Measurements from ENCODE around the gene VAPA. TPM values are rescaled to one million over a fixed set of nuclear protein-coding genes. Genes with fewer than 3 reads are reported as not detected.
"Not testable (repeated sequence)": the region's sequence is repeated elsewhere in the genome, so short reads cannot be mapped to it uniquely, and the experiment has no call there.

Gene VAPA
- total RNA-seq, 1 donor from 2014 or later: 139 TPM

DNA sequence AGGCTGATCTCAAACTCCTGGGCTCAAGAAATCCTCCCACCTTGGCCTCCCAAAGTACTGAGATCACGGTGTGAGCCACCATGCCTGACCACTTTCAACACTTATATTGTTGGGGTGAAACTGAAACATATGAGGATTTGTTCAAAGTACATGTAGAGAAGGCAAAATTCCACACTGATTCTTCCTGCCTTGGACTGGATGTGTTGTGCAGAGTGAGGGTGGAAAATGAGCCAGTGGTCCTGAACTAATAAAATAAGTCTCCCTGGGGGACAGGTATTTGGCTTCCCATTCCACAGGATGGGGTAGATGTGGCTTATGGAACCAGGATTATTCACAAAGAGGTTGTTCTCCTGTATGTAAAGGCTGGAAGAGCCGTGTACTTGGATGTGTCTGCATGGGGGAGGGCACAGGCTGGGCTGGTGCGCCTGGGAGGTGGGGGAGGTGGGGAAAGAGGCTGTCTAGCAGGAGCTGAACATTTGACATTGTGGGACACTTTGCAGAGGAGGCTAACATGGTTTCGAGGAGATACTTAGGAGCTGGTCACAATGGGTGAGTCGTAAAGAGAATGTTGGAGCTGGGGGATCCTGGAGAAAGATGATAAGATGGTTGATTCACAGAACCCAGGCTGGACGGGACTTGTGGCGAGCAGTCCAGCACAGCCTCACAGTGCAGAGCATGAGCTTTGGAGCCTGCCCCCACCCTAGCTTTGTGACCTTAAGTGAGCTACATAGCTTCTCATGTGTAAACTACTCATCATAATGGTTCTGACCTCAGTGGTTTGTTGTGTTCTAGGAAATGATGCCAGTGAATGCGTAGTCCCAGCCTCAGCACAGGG, 28.4 kb upstream of the VAPA start, which contains the start of gene TXNDC2:
Gene TXNDC2 (plus strand): TSS at position 804 of the 835 bp plus-strand sequence. CDS start 708 bp downstream, outside the sequence.
- intact Hi-C loops (cut with micrococcal nuclease): no loop called here

DNA sequence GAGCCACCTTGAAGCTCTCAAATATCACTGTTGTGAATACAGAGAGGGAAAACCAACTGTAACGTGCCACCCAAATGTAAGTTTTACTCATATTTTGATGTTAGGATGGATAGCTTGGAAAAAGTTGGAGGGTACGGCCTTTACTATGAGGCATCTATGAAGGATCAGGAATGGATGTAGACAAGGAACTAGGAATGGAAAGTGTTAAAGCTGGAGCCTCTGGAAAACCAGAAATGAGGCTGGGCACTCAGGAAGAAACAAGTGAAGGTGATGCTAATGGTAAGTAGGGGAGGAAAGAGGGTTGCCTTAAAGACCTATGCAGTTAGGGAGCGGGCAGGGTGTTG, 27.8 kb upstream of the VAPA start:
- intact Hi-C loops (cut with micrococcal nuclease): no loop called here

DNA sequence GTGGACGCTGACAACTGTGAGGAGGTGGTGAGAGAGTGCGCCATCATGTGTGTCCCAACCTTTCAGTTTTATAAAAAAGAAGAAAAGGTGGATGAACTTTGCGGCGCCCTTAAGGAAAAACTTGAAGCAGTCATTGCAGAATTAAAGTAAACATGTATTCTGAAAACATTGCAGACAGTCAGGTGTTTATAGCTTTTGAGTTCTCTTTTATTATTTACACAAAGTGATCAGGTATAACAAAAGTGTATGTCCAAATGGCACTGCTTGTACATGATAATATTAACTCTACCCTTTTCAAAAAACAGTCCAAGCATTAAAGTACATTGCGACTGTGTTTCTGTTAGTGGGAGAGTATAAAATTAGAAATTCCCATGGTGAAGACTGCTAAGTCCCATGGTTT, 25.8 kb upstream of the VAPA start:
- intact Hi-C loops (cut with micrococcal nuclease): no loop called here

DNA sequence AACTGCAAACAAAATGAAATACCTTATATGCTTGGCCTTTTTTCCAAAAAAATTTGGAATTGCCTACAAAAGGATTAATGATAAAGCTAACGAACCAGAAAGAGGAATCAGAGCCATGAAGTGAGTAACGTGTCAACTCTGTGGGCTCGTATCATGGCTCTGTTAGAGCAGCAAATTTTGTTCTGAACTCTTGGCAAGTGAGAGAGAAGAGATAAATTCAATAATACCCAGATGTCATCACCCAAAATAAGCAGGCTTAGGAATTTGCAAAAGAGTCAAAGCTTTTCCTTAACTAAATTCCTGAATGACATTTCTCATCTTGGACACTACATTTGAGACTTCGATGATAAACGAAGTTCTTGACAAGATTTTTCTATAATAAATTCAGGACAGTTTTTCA, 23.6 kb upstream of the VAPA start:
- intact Hi-C loops (cut with micrococcal nuclease): no loop called here

DNA sequence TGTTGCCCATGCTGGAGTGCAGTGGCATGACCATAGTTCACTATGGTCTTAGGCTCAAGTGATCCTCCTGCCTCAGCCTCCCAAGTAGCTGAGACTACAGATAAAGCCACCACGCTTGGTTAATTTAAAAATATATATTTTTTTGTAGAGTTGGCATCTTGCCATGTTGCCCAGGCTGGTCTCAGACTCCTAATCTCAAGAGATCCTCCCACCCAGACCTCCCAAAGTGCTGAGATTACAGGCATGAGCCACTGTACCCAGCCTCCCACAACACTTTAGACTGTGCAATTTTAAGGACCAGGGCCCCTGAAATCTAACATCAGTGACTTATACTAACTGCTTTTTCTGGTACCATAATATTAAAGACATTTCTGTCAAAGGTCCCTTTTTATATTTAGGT, 22.9 kb upstream of the VAPA start:
- intact Hi-C loops (cut with micrococcal nuclease): no loop called here

DNA sequence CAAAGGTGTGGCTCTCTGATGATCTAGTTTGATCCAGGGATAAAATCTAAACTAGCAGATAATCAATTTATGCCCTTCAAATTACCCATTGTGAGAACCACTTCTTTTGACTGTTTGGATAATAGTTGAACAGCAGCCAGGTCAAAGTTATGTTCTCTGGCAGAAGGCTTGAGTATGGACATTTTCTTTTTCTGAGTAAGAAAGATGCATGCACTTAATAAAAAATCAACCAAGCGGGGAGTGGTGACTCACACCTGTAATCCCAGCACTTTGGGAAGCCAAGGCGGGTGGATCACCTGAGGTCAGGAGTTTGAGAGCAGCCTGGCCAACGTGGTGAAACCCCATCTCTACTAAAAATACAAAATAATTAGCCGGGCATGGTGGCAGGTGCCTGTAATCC, 22.3 kb upstream of the VAPA start:
- intact Hi-C loops (cut with micrococcal nuclease): not testable (repeated sequence)

DNA sequence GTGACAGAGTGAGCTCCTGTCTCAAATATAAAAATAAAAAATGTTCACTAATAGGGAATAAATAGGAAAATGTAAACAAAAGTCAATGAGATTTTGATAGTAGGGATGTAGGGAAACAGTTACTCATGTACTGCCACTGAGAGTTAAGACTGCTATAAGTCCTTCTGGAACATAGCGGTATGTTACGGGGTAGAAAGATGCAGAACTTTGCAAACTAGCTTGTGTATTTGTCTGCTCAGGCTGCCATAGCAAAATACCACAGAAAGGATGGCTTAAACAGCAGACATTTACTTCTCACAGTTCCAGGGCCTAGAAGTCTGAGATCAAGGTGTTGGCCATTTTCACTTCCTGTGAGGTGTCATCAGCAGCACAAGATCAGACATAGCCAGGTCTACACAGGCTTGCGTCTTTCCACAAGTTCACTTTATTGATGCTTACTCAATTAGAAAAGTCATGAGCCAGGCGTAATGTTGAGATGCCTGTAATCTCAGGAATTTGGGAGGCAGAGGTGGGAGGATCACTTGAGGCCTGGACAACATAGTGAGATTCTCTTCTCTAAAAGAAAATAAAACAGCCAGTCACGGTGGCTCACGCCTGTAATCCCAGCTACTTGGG, 19.3 kb upstream of the VAPA start:
- intact Hi-C loops (cut with micrococcal nuclease): no loop called here

DNA sequence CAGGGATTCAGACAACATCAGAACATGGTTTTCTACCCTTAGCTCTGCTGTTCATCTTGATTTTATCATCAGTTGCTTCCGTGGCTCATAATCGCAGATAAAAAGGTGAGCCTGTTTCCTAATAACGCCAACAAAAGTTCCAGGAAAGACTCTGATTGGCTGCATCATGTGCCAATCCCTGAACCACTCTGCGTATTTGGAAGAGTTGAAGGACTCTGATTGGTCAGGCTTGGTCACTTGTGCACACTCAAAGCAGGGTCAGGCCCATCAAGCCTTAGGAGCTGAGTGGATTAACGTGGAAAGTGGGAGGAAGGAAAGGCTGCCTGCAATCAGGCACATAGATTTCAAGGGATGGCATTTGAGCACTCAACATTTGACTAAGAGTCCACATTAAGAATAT, 16.7 kb upstream of the VAPA start:
- intact Hi-C loops (cut with micrococcal nuclease): no loop called here

DNA sequence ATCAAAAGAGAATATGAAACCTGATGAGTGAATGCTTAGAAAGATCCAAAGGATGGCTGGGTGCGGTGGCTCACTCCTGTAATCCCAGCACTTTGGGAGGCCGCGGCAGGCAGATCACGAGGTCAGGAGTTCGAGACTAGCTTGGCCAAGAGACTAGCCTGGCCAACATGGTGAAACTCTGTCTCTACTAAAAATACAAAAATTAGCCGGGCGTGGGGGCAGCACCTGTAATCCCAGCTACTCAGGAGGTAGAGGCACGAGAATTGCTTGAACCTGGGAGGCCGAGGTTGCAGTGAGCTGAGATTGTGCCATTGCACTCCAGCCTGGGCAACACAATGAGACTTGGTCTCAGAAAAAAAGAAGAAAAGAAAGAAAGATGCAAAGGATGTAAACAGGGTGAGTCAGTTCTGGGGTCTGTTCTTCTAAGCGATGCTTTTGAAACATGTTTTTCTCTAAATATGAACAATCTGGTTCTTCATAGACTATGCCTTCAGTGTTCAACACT, 16.0 kb upstream of the VAPA start:
- intact Hi-C loops (cut with micrococcal nuclease): not testable (repeated sequence)

DNA sequence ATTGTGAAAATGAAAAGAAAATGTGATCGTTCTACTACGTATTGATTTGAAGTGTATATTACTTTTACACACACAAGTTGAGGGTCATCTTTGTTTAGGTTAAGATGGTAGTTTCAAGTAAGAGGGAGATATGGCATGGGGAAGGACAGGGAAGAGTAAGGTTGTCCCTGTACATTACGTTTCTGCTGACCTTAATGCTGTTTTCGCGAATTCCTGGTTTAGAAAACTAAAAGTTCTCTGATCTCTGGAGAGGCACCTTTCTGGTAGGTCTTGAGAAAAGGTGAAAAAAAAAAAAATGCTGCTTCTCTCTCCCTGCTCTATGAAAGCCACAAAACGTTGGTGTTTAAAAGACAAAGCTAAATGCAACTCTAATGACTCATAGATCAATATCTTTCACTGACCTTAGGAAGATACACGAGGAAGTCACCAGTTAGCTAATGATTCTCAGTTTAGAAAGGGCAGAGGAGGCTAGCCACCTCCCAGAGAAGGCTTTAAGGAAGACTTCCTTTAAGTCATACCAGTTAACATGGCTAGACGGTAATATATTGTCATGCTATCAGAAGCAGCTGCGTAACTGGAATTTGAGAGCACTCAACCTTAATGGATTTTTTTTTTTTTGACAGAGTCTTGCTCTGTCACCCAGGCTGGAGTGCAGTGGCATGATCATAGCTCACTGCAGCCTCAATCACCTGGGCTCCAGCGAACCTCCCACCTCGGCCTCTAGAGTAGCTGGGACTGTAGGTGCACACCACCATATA, 14.8 kb upstream of the VAPA start:
- intact Hi-C loops (cut with micrococcal nuclease): no loop called here

DNA sequence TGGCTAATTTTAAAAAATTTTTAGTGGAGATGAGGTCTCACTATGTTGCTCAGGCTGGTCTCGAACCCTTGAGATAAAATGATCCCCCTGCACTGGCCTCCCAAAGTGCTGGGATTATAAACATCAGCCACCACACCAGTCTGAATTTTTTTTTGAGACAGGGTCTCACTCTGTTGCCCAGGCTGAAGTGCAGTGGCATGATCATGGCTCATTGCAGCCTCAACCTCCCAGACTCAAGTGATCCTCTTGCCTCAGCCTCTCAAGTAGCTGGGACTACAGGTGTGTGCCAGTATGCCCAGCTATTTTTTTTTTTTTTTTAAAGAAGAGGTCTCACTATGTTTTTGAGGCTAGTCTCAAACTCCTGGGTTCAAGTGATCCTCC, 14.3 kb upstream of the VAPA start:
- intact Hi-C loops (cut with micrococcal nuclease): not testable (repeated sequence)

DNA sequence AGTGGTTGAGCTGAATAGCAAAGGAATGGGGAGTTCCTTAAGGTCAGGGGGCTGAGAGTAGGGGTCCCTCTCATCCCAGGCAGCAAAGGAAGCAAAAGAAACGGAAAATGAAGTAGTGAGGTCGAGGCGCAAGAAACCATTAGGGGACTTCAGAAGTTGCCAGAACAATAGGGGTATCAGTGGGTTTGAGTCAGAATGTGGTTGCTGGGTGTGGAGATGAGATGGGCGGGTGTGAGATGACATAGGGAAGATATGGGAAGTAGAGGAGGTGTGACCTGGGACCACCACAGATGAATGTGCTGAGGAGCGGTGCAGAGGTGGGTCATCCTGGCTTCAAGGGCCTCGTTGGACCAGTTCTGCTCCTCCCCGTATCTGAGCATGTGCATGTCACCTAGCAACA, 13.1 kb upstream of the VAPA start:
- intact Hi-C loops (cut with micrococcal nuclease): no loop called here

DNA sequence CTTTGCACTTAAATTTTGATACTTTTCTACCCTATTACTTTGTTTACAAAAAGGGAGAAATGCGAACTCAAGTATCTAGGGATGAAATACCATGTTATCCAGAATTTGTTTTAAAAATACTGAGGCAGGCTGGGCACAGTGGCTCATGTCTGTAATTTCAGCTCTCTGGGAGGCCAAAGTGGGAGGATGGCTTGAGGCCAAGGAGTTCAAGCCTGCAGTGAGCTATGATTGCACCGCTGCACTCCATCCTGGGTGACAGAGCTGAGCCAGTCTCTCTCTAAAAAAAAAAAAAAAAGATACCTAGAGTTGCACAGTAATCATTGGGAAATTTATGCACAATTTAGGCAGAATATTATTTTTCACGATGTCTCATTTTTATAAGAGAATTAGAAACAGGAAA, 12.4 kb upstream of the VAPA start:
- intact Hi-C loops (cut with micrococcal nuclease): no loop called here

DNA sequence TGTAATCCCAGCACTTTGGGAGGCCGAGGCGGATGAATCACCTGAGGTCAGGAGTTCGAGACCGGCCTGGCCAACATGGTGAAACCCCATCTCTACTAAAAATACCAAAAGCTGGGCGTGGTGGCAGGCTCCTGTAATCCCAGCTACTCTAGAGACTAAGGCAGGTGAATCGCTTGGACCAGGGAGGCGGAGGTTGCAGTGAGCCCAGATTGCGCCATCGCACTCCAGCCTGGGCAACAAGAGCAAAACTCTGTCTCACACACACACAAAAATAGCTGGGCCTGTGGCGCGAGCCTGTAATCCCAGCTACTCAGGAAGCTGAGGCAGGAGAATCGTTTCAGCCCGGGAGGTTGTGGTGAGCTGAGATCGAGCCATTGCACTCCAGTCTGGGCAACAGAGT, 11.6 kb upstream of the VAPA start:
- intact Hi-C loops (cut with micrococcal nuclease): not testable (repeated sequence)

DNA sequence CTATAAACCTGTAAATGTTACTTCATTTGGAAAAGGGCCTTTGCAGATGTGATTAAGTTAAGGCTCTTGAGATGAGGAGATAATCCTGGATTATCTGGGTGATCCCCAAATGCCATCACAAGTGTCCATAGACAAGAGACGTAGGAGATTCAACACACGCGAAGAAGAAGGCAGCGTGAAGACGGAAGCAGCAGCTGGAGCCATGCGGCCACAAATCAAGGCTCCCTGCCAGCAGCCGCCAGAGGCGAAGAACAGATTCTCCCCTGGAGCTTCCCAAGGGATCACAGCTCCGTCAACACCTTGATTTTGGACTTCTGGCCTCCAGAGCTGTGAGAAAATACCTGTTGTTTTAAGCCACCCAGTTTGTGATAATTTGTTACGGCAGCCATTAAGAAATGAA, 11.0 kb upstream of the VAPA start:
- intact Hi-C loops (cut with micrococcal nuclease): no loop called here

DNA sequence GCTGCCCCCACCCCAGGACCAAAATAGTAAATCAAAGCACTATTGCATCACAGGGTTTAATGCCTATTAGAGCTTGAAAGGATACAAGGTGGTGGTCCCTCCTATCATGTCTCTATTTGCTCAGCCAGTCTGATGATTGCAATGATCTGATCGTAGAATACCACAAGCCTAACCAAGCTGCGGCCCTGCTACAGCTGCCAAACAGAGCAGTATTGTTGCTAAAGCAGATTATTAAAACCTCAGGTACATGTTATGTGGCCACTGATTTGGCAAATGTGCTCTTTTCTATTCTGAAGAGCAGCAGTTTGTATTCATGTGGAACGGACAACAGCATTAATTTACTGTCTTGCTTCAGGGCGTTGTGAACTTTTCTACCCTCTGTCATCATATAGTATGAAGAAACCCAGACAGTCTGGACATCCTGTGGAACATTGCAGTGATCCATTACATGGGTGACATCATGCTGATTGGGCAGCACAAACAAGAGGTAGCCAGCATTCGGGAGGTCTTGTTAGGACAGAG, 8.4 kb upstream of the VAPA start:
- intact Hi-C loops (cut with micrococcal nuclease): no loop called here

DNA sequence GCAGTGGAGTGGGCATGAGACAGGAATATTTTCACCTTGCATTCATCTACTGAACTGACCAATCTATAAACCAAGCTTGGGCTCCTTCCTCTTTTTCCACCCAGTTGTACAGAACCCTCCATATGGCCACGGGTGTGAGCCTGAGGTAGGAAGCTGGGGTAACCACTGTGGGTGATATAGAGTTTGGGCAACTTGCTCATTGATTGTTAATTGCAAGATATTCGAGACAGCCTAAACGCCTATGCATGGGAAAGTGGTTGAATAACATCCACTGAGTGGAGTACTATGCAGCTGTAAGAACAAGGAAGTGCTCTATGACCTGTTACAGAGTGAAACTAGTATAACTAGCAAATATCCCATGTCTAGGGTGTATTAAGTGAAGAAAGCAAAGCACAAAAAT, 7.3 kb upstream of the VAPA start:
- intact Hi-C loops (cut with micrococcal nuclease): no loop called here

DNA sequence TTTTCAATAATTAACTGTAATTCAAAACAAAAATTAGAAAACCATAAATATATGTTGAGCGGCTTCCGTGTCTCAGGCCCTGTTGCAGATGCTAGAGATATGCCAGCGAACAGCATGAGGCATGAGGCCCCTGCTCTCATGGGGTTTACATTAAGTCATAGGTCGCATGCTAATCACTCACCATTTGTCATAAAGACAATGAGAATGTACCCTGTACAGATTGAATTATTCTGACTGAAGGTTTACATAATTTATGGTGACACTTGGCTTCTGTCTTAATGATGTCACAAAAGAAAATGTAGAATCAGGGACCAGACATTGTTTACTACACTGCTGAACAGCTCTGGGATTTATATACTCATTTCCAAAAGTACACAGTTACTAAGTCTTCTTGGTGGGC, 5.9 kb upstream of the VAPA start:
- intact Hi-C loops (cut with micrococcal nuclease): no loop called here

DNA sequence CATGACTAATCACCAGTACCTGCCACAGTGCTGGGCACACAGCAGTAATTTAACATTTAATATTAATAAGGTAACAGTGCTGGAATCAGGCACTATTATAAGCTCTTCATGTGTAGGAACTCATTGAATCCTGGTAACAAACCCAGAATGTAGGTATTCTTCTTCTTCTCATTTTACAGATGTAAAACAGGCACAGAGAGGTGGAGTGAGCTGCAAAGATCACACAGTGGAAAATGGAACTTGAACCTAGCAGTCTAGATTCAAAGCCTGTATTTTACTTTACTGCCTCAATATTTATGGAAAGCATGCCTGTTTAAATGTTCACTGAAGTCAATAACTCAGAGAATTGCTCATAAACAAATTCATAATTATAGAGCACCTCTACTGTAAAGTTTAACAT, 3.7 kb upstream of the VAPA start:
- intact Hi-C loops (cut with micrococcal nuclease): loop anchor here (5.0 to 10.0 kb wide), 3 partner anchors 203 to 1955 kb away; partner anchors contain the start of gene RAB31

DNA sequence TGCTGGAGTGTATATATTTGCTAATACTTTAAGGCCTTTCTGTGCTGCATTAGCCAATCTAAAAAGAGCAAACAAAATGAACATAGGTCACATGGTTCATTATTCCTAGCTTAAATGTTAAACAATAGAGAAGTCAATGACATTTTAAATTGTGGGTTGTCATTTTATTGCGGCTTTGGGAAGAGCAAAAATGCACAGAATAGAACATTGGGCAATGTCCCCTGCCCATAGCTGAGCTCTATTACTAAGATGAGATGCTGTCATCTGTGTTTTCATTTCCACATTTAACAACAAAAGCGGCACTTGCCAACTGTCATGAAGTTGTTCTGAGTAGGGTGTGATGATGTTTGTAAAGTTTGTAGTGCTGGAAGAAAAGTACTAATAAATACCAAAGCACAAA, 3.2 kb upstream of the VAPA start:
- intact Hi-C loops (cut with micrococcal nuclease): loop anchor here (5.0 to 10.0 kb wide), 3 partner anchors 203 to 1956 kb away; partner anchors contain the start of gene RAB31

DNA sequence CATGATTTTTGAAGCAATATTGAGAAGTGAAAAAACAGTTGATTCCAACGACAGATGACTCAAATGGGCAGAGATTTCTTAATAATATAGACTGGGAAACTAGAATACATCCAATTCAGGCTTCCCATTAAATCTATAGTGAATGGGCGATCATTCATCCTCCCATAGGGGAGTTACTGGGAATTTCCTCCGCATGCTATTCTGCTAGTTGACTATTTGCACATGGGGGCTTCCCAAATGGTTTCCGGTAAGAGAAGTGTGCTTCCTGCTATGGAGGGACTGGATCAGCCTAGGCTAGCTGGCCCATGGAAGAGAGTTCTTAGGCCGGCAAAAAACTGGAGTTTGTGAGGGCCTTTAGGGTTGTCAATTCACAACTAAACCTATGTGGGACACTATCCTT, 2.6 kb upstream of the VAPA start:
- intact Hi-C loops (cut with micrococcal nuclease): loop anchor here (5.0 to 10.0 kb wide), 3 partner anchors 204 to 1956 kb away; partner anchors contain the start of gene RAB31

DNA sequence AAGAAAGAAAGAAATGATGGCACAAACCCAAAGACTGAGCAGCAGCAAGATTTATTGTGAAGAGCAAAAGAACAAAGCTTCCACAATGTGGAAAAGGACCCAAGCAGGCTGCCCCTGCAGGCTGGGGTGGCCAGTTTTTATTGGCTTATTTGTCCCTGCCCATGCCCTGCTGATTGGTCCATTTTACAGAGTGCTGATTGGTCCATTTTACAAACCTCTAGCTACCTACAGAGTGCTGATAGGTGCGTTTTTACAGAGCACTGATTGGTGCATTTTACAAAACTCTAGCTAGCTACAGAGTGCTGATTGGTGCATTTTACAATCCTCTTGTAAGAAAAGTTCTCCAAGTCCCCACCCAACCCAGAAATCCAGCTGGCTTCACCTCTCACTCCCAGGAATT, 1.5 kb upstream of the VAPA start:
- intact Hi-C loops (cut with micrococcal nuclease): loop anchor here (2.0 to 10.0 kb wide), 8 partner anchors 205 to 1997 kb away; partner anchors contain the start of genes CHMP1B, MPPE1, NDUFV2 and RAB12

All from T-helper 1 cell treated with Interleukin-12 subunit alpha and Interleukin-12 subunit beta and Interleukin-4 antibody, amounts not matched to agents 30 ng/mL and 1 ng/mL, for 36 hours (primary cell).